Right atrium auricular region (tissue), 2 donors: ENCODE results near the gene PTPN11. TPM values are rescaled to one million over a fixed set of nuclear protein-coding genes. Genes with fewer than 3 reads are reported as not detected.
"Not testable (repeated sequence)": the region's sequence is repeated elsewhere in the genome, so short reads cannot be mapped to it uniquely, and the experiment has no call there.

ENCODE experiments used
- DNase-seq: peaks from one replicate; pipeline ENCODE4 v3.0.0-alpha.2; 2019; ENCODE audit warnings: low spot score
- H3K27ac ChIP-seq, 2 donors: fragments of 200-600 bp; sonication (generic); 1 replicate in 1 of 2; 2 replicates in 1 of 2; pipeline ENCODE4 v1.5.1; 2016 to 2019
- H3K27me3 ChIP-seq, 2 donors: fragments of 200-600 bp; sonication (generic); one replicate each; pipeline versions ENCODE4 v1.5.1 to v1.6.0; 2017 to 2019
- H3K36me3 ChIP-seq: fragments of 200-600 bp; sonication (generic); one replicate; pipeline ENCODE4 v1.5.1; 2016
- H3K4me1 ChIP-seq, 2 donors: fragments of 200-600 bp; sonication (generic); one replicate each; pipeline versions ENCODE4 v1.5.1 to v1.6.0; 2017 to 2019
- H3K4me3 ChIP-seq, 2 donors: fragments of 200-600 bp; sonication (generic); 1 replicate in 1 of 2; 2 replicates in 1 of 2; pipeline ENCODE4 v1.5.1; 2017 to 2019; ENCODE audit warnings: mild to moderate bottlenecking in 1 of 2, moderate library complexity in 1 of 2
- H3K9me3 ChIP-seq, 2 donors: fragments of 200-600 bp; sonication (generic); one replicate each; pipeline ENCODE4 v1.5.1; 2019
- total RNA-seq, 2 donors: library from RNA; depleted of rRNA; stranded (reverse); fragments of >200 nt; gene quantifications; one replicate each; pipeline ENCODE4 v1.1.0, GENCODE V29; 2016
- TF ChIP-seq, protein P1 (sequence below), 2 donors: fragments of 200-600 bp; sonication (generic); IDR thresholded peaks; one replicate each; pipeline ENCODE4 v1.5.1; 2019; ENCODE audit warnings: antibody characterized with exemption in 2 of 2

PTPN11 gene
- total RNA-seq, 2 donors from 2014 or later = 70.8 to 97.9 TPM

DNA sequence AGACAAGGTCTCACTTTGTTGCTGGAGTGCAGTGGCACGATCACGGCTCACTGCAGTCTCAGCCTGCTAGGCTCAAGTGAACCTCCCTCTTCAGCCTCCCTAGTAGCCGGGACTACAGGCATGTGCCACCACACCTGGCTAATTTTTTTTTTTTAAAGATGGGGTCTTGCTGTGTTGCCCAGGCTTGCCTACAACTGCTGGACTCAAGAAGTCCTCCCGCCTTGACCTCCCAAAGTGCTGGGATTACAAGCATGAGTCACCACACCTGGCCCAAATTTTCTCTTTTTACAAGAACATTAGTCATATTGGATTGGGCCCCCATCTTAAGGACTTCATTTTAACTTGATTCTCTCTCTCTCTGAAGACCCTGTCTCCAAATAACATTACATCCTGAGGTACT, 29.5 kb upstream of the PTPN11 start:
- H3K9me3 ChIP-seq = no peaks in the 10 kb centered on the region

DNA sequence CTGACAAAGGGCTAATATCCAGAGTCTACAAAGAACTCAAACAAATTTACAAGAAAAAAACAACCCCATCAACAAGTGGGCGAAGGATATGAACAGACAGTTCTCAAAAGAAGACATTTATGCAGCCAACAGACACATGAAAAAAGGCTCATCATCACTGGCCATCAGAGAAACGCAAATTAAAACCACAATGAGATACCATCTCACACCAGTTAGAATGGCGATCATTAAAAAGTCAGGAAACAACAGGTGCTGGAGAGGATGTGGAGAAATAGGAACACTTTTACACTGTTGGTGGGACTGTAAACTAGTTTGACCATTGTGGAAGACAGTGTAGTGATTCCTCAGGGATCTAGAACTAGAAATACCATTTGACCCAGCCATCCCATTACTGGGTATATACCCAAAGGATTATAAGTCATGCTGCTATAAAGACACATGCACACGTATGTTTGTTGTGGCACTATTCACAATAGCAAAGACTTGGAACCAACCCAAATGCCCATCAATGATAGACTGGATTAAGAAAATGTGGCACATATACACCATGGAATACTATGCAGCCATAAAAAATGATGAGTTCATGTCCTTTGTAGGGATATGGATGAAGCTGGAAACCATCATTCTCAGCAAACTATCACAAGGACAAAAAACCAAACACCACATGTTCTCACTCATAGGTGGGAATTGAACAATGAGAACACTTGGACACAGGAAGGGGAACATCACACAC, 28.7 kb upstream of the PTPN11 start:
- not testable (repeated sequence) for H3K27me3 ChIP-seq, H3K27ac ChIP-seq, H3K9me3 ChIP-seq, H3K4me3 ChIP-seq, H3K4me1 ChIP-seq, H3K36me3 ChIP-seq, DNase-seq

More for the DNA sequence above, 29.5 kb upstream of the PTPN11 start:
- H3K27ac ChIP-seq = no peak overlapping the region
- no peaks in the 10 kb centered on the region for H3K36me3 ChIP-seq
- H3K27me3 ChIP-seq = no peaks in the 10 kb centered on the region
- H3K4me1 ChIP-seq = no peaks in the 10 kb centered on the region
- TF ChIP-seq, protein P1, sequence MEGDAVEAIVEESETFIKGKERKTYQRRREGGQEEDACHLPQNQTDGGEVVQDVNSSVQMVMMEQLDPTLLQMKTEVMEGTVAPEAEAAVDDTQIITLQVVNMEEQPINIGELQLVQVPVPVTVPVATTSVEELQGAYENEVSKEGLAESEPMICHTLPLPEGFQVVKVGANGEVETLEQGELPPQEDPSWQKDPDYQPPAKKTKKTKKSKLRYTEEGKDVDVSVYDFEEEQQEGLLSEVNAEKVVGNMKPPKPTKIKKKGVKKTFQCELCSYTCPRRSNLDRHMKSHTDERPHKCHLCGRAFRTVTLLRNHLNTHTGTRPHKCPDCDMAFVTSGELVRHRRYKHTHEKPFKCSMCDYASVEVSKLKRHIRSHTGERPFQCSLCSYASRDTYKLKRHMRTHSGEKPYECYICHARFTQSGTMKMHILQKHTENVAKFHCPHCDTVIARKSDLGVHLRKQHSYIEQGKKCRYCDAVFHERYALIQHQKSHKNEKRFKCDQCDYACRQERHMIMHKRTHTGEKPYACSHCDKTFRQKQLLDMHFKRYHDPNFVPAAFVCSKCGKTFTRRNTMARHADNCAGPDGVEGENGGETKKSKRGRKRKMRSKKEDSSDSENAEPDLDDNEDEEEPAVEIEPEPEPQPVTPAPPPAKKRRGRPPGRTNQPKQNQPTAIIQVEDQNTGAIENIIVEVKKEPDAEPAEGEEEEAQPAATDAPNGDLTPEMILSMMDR (IDR thresholded peaks at IDR 0.05) = no peak
- no peak overlapping the region for H3K4me3 ChIP-seq
- no peak for DNase-seq

DNA sequence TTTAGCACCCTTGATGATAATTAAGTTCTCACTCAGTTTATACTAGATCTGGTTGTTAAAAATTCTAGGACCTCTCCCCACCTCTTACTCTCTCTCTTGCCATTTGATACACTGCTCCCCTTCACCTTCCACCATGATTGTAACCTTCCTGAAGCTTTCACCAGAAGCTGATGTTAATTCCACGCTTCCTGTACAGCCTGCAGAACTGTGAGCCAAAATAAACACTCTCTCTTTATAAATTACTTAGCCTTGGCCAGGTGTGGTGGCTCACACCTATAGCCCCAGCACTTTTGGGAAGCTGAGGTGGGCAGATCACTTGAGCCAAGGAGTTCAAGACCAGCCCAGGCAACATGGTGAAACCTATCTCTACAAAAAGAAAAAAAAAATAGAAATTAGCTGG, 25.4 kb upstream of the PTPN11 start:
- TF ChIP-seq, protein P1 (IDR thresholded peaks at IDR 0.05) = no peak
- H3K27me3 ChIP-seq = no peaks in the 10 kb centered on the region
- H3K4me3 ChIP-seq = no peak overlapping the region
- no peaks in the 10 kb centered on the region for H3K4me1 ChIP-seq
- DNase-seq = no peak
- no peaks in the 10 kb centered on the region for H3K9me3 ChIP-seq
- no peak overlapping the region for H3K27ac ChIP-seq
- H3K36me3 ChIP-seq = no peaks in the 10 kb centered on the region

DNA sequence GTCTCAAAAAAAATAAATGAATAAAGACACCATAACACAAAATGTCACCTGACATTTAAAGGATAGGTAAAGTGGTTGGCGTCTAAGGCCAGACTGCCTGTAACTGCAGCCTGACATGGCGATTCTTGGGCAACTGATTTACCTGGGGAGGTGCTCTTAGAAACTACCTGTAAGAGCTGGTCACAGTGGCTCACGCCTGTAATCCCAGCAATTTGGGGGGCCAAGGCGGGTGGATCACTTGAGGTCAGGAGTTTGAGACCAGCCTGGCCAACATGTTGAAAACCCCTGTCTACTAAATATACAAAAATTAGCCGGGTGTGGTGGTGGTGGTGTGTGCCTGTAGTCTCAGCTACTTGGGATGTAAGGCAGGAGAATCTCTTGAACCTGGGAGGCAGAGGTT, 17.7 kb upstream of the PTPN11 start:
- no peaks in the 10 kb centered on the region for H3K27me3 ChIP-seq
- H3K4me3 ChIP-seq = no peak overlapping the region
- H3K36me3 ChIP-seq = peaks cover 21% of the 10 kb centered on the region
- no peaks in the 10 kb centered on the region for H3K9me3 ChIP-seq
- DNase-seq = no peak
- no peak overlapping the region for H3K27ac ChIP-seq
- TF ChIP-seq, protein P1 (IDR thresholded peaks at IDR 0.05) = no peak
- no peaks in the 10 kb centered on the region for H3K4me1 ChIP-seq

DNA sequence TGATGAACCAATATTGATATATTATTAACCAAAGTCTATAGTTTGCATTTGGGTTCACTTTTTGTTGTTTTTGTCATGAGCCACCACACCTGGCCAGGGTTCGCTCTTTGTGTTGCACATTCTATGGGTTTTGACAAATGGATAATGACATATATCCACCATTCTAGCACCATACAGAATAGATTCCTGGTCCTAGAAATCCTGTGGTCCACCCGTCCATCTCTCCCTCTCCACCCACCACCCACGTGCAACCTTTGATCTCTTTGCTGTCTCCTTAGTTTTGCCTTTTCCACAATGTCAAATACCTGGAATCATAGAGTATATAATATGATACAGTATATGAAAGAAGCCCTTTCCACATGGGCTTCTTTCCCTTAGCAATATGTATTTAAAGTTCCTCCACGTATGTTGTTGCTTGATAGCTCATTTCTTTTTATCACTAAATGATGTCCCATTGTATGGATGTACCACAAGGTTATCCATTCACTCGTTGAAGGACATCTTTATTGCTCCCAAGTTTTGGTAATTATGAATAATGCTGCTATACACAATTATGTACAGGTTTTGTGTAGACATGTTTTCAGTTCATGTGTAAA, 16.7 kb upstream of the PTPN11 start:
- Histone ChIP-seq H3K9me3 (no peaks in the 10 kb centered on the region), H3K4me3 (no peak overlapping the region), H3K27ac (no peak overlapping the region), H3K4me1 (no peaks in the 10 kb centered on the region), H3K27me3 (no peaks in the 10 kb centered on the region), H3K36me3 (peaks cover 30% of the 10 kb centered on the region)
- TF ChIP-seq, protein P1 (IDR thresholded peaks at IDR 0.05) = no peak
- no peak for DNase-seq

DNA sequence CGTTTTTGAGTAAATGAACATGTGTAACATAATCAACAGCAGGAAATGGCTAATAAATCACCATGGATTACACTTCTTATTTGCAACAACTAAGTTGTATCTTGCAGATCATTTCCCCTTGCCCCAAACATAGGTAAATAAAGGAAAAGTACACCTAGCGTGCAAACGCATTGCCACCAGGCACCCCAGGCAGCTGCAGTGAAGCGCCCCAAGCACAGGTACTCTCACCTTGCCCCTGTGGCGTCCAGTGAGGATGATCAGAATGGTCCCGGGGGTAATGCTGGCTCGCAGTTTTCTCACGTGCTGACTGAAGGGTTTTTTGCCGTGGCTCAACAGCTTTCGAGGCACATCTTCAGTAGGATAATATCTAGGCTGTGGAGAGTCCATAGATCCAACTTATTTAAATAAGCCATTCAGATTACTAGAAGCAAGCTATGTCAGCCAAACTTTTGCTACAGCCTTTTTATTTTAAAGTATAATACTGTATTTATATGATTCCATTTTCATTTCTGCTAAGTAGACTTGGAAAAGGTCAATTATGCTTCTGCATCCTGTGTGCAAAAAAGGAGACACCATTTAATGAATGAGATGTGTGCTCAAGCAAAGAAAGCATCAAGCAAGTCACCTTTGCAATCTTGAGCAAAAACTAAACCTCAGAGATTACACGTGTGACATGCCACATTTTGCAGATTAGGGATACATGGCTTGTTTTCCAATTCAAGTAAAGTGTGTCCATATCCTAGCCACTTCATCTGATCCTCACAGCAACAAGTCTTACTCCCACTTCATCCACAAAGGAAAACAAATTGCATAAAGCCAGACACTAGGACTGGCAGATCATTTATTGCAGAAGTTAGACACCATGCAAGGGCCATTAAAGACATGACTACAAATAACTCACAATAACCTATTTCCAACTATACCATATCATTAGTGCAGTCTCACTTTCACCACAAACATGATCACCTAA, 11.9 kb upstream of the PTPN11 start:
- H3K27ac ChIP-seq = no peak overlapping the region
- no peak overlapping the region for H3K4me3 ChIP-seq
- no peaks in the 10 kb centered on the region for H3K27me3 ChIP-seq
- H3K36me3 ChIP-seq = peaks cover 44% of the 10 kb centered on the region
- peaks cover 0 to 18% of the 10 kb centered on the region in 2 donors for H3K4me1 ChIP-seq
- TF ChIP-seq, protein P1 (IDR thresholded peaks at IDR 0.05) = no peak
- H3K9me3 ChIP-seq = no peaks in the 10 kb centered on the region
- no peak for DNase-seq

DNA sequence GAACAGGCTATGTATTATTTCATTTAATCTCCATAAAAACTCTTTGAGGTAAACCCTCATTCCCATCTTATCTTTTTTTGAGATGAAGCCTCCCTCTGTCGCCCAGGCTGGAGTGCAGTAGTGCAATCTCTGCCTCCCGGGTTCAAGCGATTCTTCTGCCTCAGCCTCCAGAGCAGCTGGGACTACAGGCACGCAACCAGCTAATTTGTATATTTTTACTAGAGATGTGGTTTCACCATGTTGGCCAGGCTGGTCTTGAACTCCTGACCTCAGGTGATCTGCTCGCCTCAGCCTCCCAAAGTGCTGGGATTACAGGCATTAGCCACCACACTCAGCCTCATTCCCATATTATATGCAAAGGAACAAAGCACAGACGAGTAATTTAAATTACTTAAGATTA, 11.1 kb upstream of the PTPN11 start:
- not testable (repeated sequence) for H3K27ac ChIP-seq, H3K4me3 ChIP-seq, DNase-seq, H3K27me3 ChIP-seq, H3K9me3 ChIP-seq
- H3K4me1 ChIP-seq = peaks cover 0 to 18% of the 10 kb centered on the region in 2 donors
- peaks cover 44% of the 10 kb centered on the region for H3K36me3 ChIP-seq
